ENCODE data around the gene SEMA7A.

DNA sequence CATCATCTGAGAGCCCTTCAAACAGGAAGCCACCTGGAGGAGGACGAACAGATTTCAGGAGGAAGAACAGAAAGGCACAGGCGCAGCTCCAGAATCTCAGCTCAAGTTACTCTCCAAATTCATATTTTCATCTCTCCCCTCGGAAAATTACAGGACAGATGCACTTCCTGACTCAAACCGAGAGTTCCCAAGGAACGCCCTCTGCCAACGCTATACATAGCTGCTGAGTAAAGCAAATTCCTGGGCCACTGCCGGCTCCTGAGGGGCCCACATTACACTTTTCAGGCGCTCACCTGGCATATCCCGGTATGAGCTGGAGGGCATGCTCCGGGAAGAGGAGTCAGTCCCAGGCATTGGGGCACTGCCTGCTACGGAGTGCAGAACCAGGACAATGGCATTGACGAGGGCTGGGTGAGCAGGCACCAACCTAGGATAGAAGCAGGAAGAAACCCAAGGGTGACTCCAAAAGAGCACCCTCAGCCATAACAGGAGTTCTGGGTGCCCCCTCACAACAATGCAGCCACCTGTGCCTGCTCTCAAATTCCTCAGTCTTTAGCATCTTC, 16.0 kb upstream of the SEMA7A start:
- TF ChIP-seq, protein P1, sequence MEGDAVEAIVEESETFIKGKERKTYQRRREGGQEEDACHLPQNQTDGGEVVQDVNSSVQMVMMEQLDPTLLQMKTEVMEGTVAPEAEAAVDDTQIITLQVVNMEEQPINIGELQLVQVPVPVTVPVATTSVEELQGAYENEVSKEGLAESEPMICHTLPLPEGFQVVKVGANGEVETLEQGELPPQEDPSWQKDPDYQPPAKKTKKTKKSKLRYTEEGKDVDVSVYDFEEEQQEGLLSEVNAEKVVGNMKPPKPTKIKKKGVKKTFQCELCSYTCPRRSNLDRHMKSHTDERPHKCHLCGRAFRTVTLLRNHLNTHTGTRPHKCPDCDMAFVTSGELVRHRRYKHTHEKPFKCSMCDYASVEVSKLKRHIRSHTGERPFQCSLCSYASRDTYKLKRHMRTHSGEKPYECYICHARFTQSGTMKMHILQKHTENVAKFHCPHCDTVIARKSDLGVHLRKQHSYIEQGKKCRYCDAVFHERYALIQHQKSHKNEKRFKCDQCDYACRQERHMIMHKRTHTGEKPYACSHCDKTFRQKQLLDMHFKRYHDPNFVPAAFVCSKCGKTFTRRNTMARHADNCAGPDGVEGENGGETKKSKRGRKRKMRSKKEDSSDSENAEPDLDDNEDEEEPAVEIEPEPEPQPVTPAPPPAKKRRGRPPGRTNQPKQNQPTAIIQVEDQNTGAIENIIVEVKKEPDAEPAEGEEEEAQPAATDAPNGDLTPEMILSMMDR (IDR thresholded peaks at IDR 0.05) = no peak
- TF ChIP-seq POLR2A (IDR thresholded peaks at IDR 0.05) = no peak
